ENCODE data around the gene ZNF236.

- TF ChIP-seq CTCF (IDR thresholded peaks at IDR 0.05) (no peak), POLR2A (IDR thresholded peaks at IDR 0.05) (no peak)
Measured at GRCh38 chr18:76938619-76939018, 116.3 kb downstream of the ZNF236 start.

All from tibial nerve (tissue), 3 donors.